GM03348 (cell line): ENCODE results near the gene RNASEH1.
A peak's percentile ranks its signal among the peaks of the same experiment; 100 is the strongest.
"Not testable (repeated sequence)": the region's sequence is repeated elsewhere in the genome, so short reads cannot be mapped to it uniquely, and the experiment has no call there.

ENCODE experiments used
- DNase-seq: peaks from one replicate; pipeline ENCODE4 v3.0.0; 2012; ENCODE audit warnings: low spot score

RNASEH1 gene

DNA sequence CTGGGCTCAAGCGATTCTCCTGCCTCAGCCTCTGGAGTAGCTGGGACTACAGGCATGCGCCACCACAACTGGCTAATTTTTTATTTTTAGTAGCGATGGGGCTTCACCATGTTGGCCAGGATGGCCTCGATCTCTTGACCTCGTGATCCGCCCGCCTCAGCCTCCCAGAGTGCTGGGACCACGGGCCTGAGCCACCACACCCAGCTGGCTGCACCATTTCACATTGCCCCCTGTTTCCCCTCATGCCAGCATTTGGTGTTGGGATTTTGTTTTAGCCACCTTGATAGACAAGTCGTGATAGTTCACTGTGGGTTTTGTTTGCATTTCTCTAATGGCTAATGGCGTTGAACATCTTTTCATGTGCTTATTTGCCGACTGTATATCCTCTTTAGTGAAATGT, 31.0 kb upstream of the RNASEH1 start:
- no peak for DNase-seq

DNA sequence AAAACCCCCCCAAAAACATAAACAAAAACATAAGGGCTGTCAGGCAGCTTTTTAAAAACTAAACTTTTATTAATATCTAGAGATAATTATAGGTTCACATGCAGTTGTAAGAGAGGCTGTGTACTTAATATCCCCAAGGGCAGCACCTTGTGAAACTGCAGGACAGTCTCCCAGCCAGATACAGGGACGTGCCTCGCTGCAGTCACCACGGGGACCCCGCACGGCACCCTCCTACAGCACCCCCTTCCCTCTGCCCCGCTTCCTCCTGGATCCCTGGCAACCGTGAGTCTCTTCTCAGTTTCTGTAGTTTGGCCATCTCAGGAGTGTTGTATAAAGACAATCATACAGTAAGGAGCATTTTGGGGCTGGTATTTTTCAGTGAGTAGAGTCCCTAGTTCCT, 30.0 kb upstream of the RNASEH1 start:
- no peak for DNase-seq

- DNase-seq, result no peak
These were observed 29.3 kb upstream of the RNASEH1 start for GRCh38 chr2:3587432-3587831.

DNA sequence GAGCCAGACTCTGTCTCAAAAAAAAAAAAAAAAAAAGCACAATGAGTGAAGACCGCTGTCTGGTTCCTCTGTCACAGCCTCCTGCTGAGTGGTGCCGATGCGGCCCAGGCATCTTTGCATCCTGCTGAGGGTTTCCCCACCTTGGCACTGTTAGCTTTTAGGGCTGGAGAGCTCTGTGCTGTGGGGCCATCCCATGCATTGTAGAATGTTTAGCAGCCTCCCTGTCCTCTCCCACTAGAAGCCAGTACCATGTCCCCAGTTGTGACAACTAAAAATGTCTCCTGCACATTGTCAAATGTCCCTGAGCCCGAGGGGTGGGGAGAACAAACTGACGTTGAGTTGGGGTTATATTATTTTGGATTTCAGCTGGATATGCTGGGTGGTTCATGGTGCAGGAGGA, 28.9 kb upstream of the RNASEH1 start:
- DNase-seq, result no peak

DNA sequence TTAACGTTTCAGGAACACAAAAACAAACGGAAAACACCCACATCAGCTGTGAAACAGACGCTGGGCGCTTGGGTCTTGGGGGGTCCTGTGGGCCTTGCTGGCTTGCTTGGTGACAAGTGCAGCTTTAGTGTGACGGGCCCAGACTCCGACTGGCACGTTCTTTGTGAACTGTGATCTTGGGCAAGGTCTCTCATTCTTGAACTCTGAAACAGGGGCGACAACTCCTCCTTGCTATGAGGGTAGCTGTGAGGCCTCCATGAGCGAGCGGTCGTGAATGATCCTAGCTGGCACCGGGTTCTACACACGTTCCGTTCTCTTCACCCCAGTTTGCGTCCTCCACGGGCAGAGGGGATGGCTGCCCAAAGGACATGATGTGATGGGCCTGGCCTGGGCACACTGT, 28.1 kb upstream of the RNASEH1 start:
- no peak for DNase-seq

GRCh38 chr2:3585261-3586109, 27.4 kb upstream of the RNASEH1 start:
- no peak for DNase-seq

GRCh38 chr2:3584608-3585260, 26.6 kb upstream of the RNASEH1 start:
- no peak for DNase-seq

- no peak for DNase-seq
These were observed 25.9 kb upstream of the RNASEH1 start for GRCh38 chr2:3584076-3584475.

DNA sequence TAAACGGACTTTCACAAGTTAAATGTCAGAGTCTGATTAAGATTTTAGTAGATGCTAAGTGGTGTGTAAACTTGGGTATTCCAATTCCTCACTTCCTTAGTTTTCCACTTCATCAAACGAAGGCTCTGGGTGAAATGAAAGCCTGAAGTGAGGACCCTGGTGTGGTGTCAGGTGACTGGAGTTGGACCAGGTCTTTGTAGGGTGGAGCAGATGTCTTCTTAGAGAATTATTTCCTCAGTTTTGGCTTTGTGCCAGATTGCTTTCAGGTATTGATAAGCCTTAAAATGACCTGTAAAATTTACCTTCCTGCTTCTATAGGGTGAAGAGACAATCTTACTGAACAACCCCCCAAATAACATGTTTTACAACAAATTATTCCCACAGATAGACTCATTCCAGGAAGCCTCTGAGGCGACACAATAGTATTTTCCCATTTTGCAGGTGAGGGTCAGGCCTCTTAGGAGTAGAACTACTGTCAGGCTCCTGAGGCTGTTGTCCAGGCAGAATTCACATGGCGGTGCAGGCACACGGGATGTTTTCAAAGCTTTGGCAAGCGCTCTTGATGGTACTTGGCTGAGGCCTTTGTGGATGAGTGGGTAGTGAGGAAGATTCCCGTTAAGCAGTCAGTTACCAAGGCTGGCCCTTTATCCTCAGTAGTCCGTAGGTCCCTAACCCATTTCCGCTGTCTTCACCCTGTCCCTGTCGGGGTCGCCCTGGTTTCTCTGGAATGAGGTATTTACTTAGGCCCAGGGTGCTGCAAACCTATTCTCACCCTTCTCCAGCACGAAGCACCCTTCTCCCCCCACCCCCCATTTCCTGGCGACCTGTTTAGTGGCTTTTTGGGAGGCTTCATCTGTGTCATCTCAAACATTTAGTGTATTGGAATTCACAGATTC, 23.5 kb upstream of the RNASEH1 start:
- DNase-seq, result no peak

- no peak for DNase-seq
These were observed 22.3 kb upstream of the RNASEH1 start for GRCh38 chr2:3580449-3580848.

- no peak for DNase-seq
These were observed 20.9 kb upstream of the RNASEH1 start for GRCh38 chr2:3578987-3579386.

- not testable (repeated sequence) for DNase-seq
These were observed 18.1 kb upstream of the RNASEH1 start for GRCh38 chr2:3576263-3576630.

DNA sequence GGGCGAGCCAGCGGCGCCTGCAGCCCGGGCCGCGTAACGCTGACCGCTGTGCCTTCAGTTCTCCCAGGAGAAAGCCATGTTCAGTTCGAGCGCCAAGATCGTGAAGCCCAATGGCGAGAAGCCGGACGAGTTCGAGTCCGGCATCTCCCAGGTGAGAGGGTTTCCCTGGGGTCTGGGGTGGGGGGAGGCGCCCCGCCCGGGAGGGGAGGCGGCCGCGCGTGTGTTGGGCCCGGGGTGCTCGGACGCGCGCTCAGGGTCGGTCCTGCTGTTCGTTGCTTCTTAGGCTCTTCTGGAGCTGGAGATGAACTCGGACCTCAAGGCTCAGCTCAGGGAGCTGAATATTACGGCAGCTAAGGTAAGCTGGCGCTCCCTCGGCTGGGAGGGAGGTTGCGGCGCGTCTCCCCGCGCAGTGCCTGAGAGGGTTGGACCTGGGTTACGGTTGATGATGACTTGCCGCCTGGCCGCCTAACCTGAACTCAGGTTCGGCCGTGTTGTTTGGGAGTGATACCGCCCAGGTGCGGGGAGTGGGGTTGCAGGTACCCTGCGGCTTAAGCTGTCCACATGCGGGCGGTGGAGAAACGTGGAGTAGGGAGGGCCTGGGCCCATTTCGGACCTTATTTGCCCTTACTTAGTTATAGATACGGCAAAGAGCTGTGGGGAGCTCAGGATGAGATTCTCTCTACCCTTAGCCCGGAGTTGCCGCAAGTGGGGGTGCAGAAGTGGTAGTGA, 17.6 kb upstream of the RNASEH1 start:
- DNase-seq, result peak; percentile 45

- no peak for DNase-seq
These were observed 16.0 kb upstream of the RNASEH1 start for GRCh38 chr2:3574155-3574554.

DNA sequence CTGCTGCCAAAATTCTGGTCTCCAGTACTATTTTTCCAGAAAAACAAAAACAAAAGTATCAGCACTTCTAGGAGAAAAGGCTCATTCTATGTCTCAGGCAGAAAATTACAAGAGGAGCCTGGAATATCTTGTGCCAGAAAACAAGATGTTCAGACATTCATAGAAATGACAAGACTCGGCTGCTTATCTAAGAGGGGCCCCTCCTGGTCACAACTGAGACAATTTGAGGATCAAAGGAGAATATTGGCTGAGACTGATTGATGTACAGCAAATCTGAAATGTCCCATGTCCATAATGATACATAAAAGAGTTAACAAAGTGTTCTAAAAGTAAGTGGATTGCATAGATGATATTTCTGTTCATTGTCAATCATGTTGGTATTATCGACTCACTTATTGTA, 14.5 kb upstream of the RNASEH1 start:
- DNase-seq, result no peak

DNA sequence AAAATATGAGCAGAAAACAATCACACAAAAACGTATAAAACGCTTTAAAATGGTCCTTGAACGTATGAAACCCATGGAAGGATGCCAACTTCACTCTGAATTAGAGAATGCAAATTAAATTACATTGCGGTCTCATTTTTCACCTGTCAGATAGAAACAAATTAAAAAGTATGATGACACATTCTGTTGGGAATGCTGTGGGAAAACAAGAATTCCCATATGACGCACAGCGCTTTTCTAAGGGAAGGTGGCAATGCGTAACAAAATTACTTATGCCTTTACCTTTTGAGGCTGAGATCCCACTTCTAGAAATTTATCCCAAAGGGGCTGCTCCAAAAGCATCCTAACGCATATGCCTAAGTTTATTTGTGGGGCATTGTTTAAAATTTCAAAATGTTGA, 13.2 kb upstream of the RNASEH1 start:
- DNase-seq, result no peak

GRCh38 chr2:3569656-3570055, 11.5 kb upstream of the RNASEH1 start:
- not testable (repeated sequence) for DNase-seq

DNA sequence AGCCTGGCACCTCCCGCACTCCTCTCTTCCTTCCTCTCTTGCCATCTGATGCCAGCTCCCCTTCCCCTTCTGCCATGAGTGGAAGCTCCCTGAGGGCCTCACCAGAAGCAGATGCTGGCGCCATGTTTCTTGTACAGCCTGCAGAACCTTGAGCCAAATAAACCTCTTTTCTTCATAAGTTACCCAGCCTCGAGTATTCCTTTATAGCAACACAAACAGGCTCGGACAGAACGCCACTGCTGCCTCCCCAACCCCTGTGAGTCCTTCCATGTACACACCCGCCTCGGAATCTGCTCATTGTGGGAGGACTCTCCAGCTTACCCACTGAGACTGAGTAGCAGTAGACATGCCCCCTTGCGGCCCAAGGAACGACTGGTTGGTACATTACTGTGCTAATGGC, 8.7 kb upstream of the RNASEH1 start:
- DNase-seq, result no peak

- no peak for DNase-seq
These were observed 7.0 kb upstream of the RNASEH1 start for GRCh38 chr2:3565117-3565516.

DNA sequence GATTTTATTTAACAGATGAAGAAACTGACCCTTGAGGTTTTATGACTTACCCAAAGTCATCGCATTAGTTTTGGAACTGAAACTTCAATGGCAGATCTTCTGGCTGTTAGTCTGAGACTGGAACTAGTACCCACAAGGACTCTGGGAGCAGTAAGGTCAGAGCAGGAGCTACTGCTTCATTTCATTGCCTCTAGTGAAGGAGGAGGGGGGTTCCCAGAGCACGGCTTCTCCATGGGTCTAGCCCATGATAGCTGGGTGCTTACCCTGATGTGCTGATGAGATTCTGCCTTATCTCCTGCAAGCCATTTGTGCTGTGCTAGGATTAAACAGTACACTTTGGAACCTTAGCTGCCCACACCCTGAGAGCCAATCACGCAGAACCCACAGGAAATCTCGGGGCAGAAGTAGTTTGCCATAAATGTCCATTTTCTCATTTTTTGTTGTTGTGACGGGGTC, 5.4 kb upstream of the RNASEH1 start:
- DNase-seq, result no peak

DNA sequence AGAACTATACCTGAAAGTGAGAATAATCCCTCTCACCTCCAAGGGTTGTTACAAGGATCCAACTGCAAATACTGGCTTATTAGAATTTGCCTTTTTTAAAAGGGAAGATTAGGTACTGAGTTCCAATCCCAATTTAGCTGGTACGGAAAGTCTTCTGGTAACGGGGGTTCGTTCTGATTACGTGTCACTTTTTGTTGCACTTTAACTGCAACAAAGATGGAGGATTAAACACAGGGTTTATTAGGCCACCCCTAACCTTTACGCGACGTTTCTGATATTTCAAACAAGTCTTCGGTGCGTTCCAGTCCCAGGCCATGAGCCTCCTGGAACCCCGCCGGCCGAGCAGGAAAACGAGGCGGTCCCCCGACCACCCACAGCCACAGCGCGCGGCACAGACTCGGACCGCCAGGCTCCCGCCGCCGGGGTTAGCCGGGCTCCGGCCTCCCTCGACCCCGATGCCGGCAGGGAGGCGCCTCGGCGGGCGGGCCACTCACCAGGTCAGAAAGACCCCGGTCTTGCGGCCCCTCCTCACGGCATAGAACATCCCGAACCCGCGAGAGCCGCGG, 411 bp downstream of the RNASEH1 start:
- peak; percentile 7 for DNase-seq

GRCh38 chr2:3553946-3554345, 4.2 kb downstream of the RNASEH1 start:
- DNase-seq, result no peak
